Ovary (tissue), 3 donors: ENCODE results near the gene ASAP2.

Experiments
- POLR2A ChIP-seq: fragments of 450-650 bp; IDR thresholded peaks from one replicate; pipeline ENCODE4 v1.6.1; 2017; ENCODE audit warnings: antibody characterized with exemption, mild to moderate bottlenecking, moderate library complexity
- TF ChIP-seq, protein P1 (sequence below), 3 donors: fragments of 450-650 bp in 2 of 3; fragments of 200-600 bp in 1 of 3; IDR thresholded peaks; one replicate each; pipeline versions ENCODE4 v1.5.1 to v1.8.0; 2016 to 2022; ENCODE audit warnings: antibody characterized with exemption in 3 of 3, mild to moderate bottlenecking in 1 of 3
- donor health status: DM: no; HTN: no; CAD: no.

DNA sequence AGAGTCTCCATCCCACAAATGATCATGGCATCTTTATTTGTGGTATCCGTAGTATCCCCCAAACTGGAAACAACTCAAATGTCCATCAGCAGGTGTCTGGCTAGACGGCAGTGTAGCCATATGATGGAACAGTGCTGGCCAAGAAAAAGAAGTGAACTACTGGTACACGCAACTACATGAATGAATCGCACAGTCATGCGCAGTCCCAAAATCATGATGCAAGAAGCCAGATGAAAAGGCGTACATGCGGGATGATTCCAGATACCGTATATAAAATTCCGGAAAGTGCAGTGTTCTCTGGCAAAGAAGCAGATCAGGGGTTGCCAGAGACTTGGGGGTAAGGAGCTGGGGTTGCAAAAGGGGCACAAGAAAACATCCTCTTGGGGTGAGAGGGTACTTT, 102.5 kb downstream of the ASAP2 start:
- TF ChIP-seq, protein P1, sequence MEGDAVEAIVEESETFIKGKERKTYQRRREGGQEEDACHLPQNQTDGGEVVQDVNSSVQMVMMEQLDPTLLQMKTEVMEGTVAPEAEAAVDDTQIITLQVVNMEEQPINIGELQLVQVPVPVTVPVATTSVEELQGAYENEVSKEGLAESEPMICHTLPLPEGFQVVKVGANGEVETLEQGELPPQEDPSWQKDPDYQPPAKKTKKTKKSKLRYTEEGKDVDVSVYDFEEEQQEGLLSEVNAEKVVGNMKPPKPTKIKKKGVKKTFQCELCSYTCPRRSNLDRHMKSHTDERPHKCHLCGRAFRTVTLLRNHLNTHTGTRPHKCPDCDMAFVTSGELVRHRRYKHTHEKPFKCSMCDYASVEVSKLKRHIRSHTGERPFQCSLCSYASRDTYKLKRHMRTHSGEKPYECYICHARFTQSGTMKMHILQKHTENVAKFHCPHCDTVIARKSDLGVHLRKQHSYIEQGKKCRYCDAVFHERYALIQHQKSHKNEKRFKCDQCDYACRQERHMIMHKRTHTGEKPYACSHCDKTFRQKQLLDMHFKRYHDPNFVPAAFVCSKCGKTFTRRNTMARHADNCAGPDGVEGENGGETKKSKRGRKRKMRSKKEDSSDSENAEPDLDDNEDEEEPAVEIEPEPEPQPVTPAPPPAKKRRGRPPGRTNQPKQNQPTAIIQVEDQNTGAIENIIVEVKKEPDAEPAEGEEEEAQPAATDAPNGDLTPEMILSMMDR (IDR thresholded peaks at IDR 0.05) = no peak
- TF ChIP-seq POLR2A = no peak
